Mammary epithelial cell (primary cell): ENCODE data around the gene CAT.

ENCODE experiments used
- CTCF ChIP-seq, 2 donors: IDR thresholded peaks in 1 of 2; conservative IDR thresholded peaks in 1 of 2; 2 replicates each; pipeline ENCODE4 v1.5.1; 2011 to 2012; ENCODE audit warnings: inconsistent platforms in 2 of 2, low read length in 2 of 2, mild to moderate bottlenecking in 2 of 2, control low read depth in 1 of 2, low read depth in 1 of 2; ENCODE audit not compliant: insufficient read depth in 1 of 2; ENCODE audit errors: extremely low read depth in 1 of 2
- EZH2 ChIP-seq: IDR thresholded peaks from 2 replicates; pipeline ENCODE4 v1.6.1; 2012; ENCODE audit warnings: low read length, inconsistent platforms, borderline replicate concordance

DNA sequence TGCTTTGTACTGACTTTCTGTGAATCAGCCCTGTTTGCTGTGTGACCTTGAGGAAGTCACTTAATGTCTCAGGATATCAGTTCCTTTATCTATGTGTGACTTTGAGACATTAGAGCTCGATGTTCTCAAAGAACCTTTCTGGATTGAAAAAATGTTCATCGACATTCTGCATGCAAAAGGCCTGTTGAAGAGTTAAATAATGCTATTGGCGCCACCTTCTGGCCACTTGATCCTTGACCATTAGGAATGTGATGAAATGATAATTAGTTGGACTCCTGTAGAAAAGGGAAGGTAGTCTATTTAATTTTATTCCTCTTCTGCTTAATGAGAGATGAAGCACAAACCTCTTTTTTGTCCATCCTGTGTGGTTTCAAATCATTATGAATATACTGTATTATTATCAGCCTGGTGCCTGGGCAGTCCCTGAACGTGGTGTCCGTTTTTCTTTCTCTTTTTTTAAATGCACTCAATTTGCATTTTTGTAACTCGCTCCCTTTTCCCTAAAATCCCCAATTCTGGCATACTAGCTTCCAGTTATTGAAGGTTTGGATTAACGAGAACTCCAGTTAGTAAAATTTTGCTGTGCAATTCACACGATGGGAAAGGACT lies 54.2 kb downstream of the CAT start:
- TF ChIP-seq EZH2 (no peak), CTCF (conservative IDR thresholded peaks at IDR 0.05 in 1 of 2, IDR thresholded peaks at IDR 0.05 in 1 of 2; ENCODE audit: extremely low read depth in 1 of 2, insufficient read depth in 1 of 2, low read depth in 1 of 2, low read length in 2 of 2) (peak; percentile 63 to 71)
